A673 (cell line): ENCODE results near the gene ZBTB12. TPM values are rescaled to one million over a fixed set of nuclear protein-coding genes. Genes with fewer than 3 reads are reported as not detected.

Source experiments
- BruUV-seq: library from RNA; stranded (reverse); fragments of 400-500 nt; replicated peaks from 2 replicates; lab custom pipeline; 2021; lab: Mats Ljungman, UMichigan
- CTCF ChIA-PET: fragments of 300-600 bp; sonication (Branson Sonifier 250); formaldehyde crosslinking; loops from one replicate; lab custom pipeline; 2022; ENCODE audit warnings: antibody characterized with exemption; lab: Charles Lee
- POLR2A ChIA-PET: fragments of 300-600 bp; sonication (Branson Sonifier 250); formaldehyde crosslinking; loops from one replicate; lab custom pipeline; 2022; ENCODE audit warnings: antibody characterized with exemption; ENCODE audit not compliant: low non-redundant PET; lab: Charles Lee
- DNase-seq: peaks from one replicate; pipeline ENCODE4 v3.0.0-alpha.2; 2015; ENCODE audit warnings: low spot score
- H3K27ac ChIP-seq: fragments of 200-600 bp; sonication (generic); 2 replicates; pipeline ENCODE4 v1.5.1; 2016; ENCODE audit warnings: mixed run types, low read depth, mild to moderate bottlenecking, mixed read lengths, antibody characterized with exemption, low read length; ENCODE audit not compliant: poor library complexity, severe bottlenecking
- H3K27me3 ChIP-seq: fragments of 200-600 bp; sonication (generic); replicated peaks from 2 replicates; pipeline ENCODE4 v1.6.1; 2017; ENCODE audit warnings: mixed run types, low read depth, mild to moderate bottlenecking, mixed read lengths, antibody characterized with exemption, low read length; ENCODE audit not compliant: insufficient read depth, poor library complexity
- H3K36me3 ChIP-seq: fragments of 200-600 bp; sonication (generic); 2 replicates; pipeline ENCODE4 v1.6.1; 2016; ENCODE audit warnings: mixed run types, mild to moderate bottlenecking, mixed read lengths, antibody characterized with exemption, low read length; ENCODE audit not compliant: insufficient read depth, poor library complexity, severe bottlenecking
- H3K4me1 ChIP-seq: fragments of 200-600 bp; sonication (generic); 2 replicates; pipeline ENCODE4 v1.6.1; 2017; ENCODE audit warnings: mixed run types, mild to moderate bottlenecking, mixed read lengths, antibody characterized with exemption, low read length; ENCODE audit not compliant: insufficient read depth, poor library complexity, severe bottlenecking
- H3K4me3 ChIP-seq: fragments of 200-600 bp; sonication (generic); 2 replicates; pipeline ENCODE4 v1.5.1; 2016; ENCODE audit warnings: low read depth, mixed run types, mild to moderate bottlenecking, mixed read lengths, low read length; ENCODE audit not compliant: poor library complexity, severe bottlenecking
- H3K9me3 ChIP-seq: fragments of 200-600 bp; sonication (generic); 2 replicates; pipeline ENCODE4 v1.6.1; 2016; ENCODE audit warnings: mixed run types, low read depth, mild to moderate bottlenecking, mixed read lengths, antibody characterized with exemption, low read length; ENCODE audit not compliant: poor library complexity, severe bottlenecking
- EZH2 ChIP-seq: fragments of 200-600 bp; sonication (generic); IDR thresholded peaks from 2 replicates; pipeline ENCODE4 v1.6.1; 2017; ENCODE audit warnings: borderline replicate concordance, low read depth, mild to moderate bottlenecking, mixed read lengths, antibody characterized with exemption, low read length; ENCODE audit not compliant: poor library complexity, severe bottlenecking
- intact Hi-C: fragments of 100-400 bp; cut with micrococcal nuclease; formaldehyde crosslinking; loops from one replicate; pipeline ENCODE4 v1.10.0; 2022; ENCODE audit not compliant: unreplicated experiment
- total RNA-seq: library from RNA; stranded (reverse); gene quantifications from 2 replicates; pipeline ENCODE4 v1.2.3, GENCODE V29; 2021
- TF ChIP-seq, protein P1 (sequence below): fragments of 300-800, 200-600 bp; sonication (generic); conservative IDR thresholded peaks from 2 replicates; pipeline ENCODE4 v1.5.1; 2017; ENCODE audit warnings: low read depth, mild to moderate bottlenecking, antibody characterized with exemption, low read length, moderate library complexity, mixed read lengths

Gene ZBTB12
- total RNA-seq, 1 experiment from 2014 or later, result 21.3 TPM

DNA sequence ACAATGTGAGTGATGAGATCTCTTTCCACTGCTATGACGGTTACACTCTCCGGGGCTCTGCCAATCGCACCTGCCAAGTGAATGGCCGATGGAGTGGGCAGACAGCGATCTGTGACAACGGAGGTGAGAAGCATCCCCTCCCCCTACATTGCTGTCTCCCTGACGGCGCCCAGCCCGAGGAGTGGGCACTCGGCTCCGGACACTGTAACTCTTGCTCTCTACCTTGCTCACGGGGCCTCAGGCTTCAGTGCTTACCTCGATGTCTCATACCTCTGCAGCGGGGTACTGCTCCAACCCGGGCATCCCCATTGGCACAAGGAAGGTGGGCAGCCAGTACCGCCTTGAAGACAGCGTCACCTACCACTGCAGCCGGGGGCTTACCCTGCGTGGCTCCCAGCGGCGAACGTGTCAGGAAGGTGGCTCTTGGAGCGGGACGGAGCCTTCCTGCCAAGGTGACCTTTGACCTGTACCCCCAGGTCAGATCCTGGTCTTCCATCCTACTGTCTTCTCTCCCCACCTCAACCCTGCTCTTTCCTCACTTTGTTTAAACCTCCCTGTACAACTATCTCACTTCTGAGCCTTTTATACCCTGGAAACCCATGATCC lies 45.3 kb upstream of the ZBTB12 start:
- no peak for DNase-seq
- no peaks in the 10 kb centered on the region for H3K27me3 ChIP-seq
- H3K27ac ChIP-seq, result no peak overlapping the region
- H3K9me3 ChIP-seq, result no peaks in the 10 kb centered on the region
- no peak overlapping the region for H3K4me3 ChIP-seq
- CTCF ChIA-PET, result no interaction called here
- intact Hi-C loops, result no loop called here
- no TSS peak for BruUV-seq
- H3K36me3 ChIP-seq, result peaks cover 8% of the 10 kb centered on the region
- POLR2A ChIA-PET, result no interaction called here
- no peaks in the 10 kb centered on the region for H3K4me1 ChIP-seq
- no peak for TF ChIP-seq EZH2
- TF ChIP-seq, protein P1, sequence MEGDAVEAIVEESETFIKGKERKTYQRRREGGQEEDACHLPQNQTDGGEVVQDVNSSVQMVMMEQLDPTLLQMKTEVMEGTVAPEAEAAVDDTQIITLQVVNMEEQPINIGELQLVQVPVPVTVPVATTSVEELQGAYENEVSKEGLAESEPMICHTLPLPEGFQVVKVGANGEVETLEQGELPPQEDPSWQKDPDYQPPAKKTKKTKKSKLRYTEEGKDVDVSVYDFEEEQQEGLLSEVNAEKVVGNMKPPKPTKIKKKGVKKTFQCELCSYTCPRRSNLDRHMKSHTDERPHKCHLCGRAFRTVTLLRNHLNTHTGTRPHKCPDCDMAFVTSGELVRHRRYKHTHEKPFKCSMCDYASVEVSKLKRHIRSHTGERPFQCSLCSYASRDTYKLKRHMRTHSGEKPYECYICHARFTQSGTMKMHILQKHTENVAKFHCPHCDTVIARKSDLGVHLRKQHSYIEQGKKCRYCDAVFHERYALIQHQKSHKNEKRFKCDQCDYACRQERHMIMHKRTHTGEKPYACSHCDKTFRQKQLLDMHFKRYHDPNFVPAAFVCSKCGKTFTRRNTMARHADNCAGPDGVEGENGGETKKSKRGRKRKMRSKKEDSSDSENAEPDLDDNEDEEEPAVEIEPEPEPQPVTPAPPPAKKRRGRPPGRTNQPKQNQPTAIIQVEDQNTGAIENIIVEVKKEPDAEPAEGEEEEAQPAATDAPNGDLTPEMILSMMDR, result no peak

DNA sequence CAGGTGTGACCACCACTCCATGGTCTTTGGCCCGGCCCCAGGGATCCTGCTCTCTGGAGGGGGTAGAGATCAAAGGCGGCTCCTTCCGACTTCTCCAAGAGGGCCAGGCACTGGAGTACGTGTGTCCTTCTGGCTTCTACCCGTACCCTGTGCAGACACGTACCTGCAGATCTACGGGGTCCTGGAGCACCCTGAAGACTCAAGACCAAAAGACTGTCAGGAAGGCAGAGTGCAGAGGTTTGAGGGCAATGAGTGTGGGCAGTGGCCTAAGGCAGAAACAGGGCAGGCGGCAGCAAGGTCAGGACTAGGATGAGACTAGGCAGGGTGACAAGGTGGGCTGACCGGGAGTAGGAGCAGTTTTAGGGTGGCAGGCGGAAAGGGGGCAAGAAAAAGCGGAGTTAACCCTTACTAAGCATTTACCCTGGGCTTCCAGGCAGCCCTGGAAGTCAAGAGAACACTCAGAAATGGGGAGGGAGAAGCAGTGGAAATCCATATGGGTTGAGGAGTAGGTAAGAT lies 44.5 kb upstream of the ZBTB12 start:
- H3K27ac ChIP-seq, result no peak overlapping the region
- peaks cover under 1% of the 10 kb centered on the region for H3K36me3 ChIP-seq
- intact Hi-C loops, result no loop called here
- no peaks in the 10 kb centered on the region for H3K9me3 ChIP-seq
- no peaks in the 10 kb centered on the region for H3K4me1 ChIP-seq
- H3K4me3 ChIP-seq, result no peak overlapping the region
- no peak for TF ChIP-seq EZH2
- TF ChIP-seq, protein P1, result no peak
- H3K27me3 ChIP-seq, result no peaks in the 10 kb centered on the region
- DNase-seq, result no peak
- no TSS peak for BruUV-seq
- ChIA-PET POLR2A (no interaction called here), CTCF (no interaction called here)

DNA sequence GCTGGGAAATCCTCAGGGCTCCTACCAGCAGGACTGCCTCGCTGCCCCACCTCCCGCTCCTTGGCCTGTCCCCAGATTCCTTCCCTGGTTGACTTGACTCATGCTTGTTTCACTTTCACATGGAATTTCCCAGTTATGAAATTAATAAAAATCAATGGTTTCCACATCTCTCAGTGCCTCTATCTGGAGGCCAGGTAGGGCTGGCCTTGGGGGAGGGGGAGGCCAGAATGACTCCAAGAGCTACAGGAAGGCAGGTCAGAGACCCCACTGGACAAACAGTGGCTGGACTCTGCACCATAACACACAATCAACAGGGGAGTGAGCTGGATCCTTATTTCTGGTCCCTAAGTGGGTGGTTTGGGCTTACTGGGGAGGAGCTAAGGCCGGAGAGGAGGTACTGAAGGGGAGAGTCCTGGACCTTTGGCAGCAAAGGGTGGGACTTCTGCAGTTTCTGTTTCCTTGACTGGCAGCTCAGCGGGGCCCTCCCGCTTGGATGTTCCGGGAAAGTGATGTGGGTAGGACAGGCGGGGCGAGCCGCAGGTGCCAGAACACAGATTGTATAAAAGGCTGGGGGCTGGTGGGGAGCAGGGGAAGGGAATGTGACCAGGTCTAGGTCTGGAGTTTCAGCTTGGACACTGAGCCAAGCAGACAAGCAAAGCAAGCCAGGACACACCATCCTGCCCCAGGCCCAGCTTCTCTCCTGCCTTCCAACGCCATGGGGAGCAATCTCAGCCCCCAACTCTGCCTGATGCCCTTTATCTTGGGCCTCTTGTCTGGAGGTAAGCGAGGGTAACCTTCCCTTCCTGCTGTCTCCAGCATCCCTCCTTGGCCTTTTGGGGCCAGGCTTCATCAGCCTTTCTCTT lies 43.9 kb upstream of the ZBTB12 start, which contains the start of gene CFB:
TSS of gene CFB (plus strand) at position 589 of the 863 bp plus-strand sequence. CDS start at position 716, 127 bp downstream.
- Histone ChIP-seq H3K9me3 (no peaks in the 10 kb centered on the region), H3K36me3 (no peaks in the 10 kb centered on the region), H3K4me3 (no peak within 1 kb of the TSS), H3K27me3 (no peaks in the 10 kb centered on the region), H3K27ac (no peak within 1 kb of the TSS), H3K4me1 (no peaks in the 10 kb centered on the region)
- no TSS peak for BruUV-seq
- TF ChIP-seq EZH2, result no peak
- TF ChIP-seq, protein P1, result no peak
- intact Hi-C loops, result no loop called here
- DNase-seq, result peak; percentile 37
- ChIA-PET POLR2A (no interaction called here), CTCF (no interaction called here)
